ENCODE data around the gene CCNI2. TPM values are rescaled to one million over a fixed set of nuclear protein-coding genes. Genes with fewer than 3 reads are reported as not detected.

CCNI2 gene
- total and polyA plus RNA-seq, 9 of the 15 experiments (the other 6 are each of a cell fraction or from before 2014, with no cell fraction given) = 0.05 to 1.7 (median 0.81) TPM; not detected in 5

DNA sequence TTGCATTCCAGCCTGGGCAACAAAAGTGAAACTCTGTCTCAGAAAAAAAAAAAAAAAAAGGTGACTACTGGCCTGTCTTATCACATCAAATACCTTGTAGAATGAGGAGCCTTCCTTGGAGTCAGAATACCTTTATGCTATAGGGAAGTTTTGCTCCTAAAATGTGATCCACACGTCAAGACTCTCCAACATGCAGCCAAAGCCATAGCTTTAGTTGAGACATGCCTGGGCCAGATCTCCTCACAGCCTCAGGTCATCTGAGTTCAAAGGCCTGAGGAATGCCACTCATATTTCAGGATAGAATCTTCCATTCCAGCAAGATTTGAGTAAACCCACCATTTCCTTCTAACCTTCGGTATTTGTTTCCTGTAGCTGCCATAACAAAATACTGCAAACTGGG lies 52.2 kb downstream of the CCNI2 start (continued):
- TF ChIP-seq RAD51 (IDR thresholded peaks at IDR 0.05; ENCODE audit: borderline replicate concordance, low read depth) (no peak), ADNP (tag; IDR thresholded peaks at IDR 0.05) (no peak), SRSF9 (IDR thresholded peaks at IDR 0.05; ENCODE audit: borderline replicate concordance, low read depth, low read length) (no peak), SMAD2 (IDR thresholded peaks at IDR 0.05; ENCODE audit: low read depth, low read length) (no peak), ZNF311 (CRISPR knock-in tag; IDR thresholded peaks at IDR 0.05) (no peak)
- TF ChIP-seq, protein P1, sequence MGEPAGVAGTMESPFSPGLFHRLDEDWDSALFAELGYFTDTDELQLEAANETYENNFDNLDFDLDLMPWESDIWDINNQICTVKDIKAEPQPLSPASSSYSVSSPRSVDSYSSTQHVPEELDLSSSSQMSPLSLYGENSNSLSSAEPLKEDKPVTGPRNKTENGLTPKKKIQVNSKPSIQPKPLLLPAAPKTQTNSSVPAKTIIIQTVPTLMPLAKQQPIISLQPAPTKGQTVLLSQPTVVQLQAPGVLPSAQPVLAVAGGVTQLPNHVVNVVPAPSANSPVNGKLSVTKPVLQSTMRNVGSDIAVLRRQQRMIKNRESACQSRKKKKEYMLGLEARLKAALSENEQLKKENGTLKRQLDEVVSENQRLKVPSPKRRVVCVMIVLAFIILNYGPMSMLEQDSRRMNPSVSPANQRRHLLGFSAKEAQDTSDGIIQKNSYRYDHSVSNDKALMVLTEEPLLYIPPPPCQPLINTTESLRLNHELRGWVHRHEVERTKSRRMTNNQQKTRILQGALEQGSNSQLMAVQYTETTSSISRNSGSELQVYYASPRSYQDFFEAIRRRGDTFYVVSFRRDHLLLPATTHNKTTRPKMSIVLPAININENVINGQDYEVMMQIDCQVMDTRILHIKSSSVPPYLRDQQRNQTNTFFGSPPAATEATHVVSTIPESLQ (CRISPR knock-in tag; IDR thresholded peaks at IDR 0.05) = no peak

DNA sequence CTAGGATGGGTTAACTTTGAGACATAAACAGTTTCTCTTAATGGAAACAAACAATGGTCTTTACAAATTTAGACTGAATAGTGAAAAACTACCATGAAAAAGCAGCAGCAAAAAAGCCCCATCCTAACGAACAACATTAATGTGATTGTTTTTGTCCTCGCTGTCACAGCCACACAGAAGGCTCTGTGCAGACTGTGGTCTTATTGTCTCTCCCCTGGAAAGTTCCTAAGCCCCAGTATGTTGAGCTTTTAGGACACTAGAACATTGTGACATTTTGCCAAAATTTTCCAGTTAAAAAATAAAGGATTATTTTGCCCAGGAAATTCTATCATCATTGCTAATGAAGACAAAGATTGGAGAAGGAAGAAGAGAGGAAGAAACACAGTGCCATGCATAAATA lies 53.3 kb downstream of the CCNI2 start:
- H3K27ac ChIP-seq (ENCODE audit: extremely low read depth, low read depth, low read length) = no peak overlapping the region
- no peaks in the 10 kb centered on the region for H3K27me3 ChIP-seq (ENCODE audit: control insufficient read depth in 2 of 2, insufficient read depth in 2 of 2, low read length in 2 of 2)
- no peak for FAIRE-seq
- WGBS (ENCODE audit: insufficient coverage, low coverage, missing lambda C conversion rate) = 49% methylated on average over 2 of the region's 2 CpGs
- peak overlapping the region; percentile 81 for H2AFZ ChIP-seq (ENCODE audit: low read depth, low read length)
- in situ Hi-C loops (cut with MboI) (no loop called here), intact Hi-C loops (cut with micrococcal nuclease) (loop anchor here (5.0 kb wide), 1 partner anchor 43 kb away; no protein-coding TSS in a partner anchor)
- ChIA-PET POLR2A (interaction anchor here (0.9 to 1.9 kb wide), 7 partner anchors 9 to 20 kb away, joined by 3 to 7 read pairs (median 4); no protein-coding TSS in a partner anchor), CTCF (ENCODE audit: low intra/inter-chr PET ratio) (no interaction called here)
- ATAC-seq = no peak
- H3K4me1 ChIP-seq (replicated peaks in 1 of 2; ENCODE audit: control insufficient read depth in 2 of 2, insufficient read depth in 2 of 2, low read length in 2 of 2) = no peaks in the 10 kb centered on the region; a peak in 2 of 5 replicates
- H4K20me1 ChIP-seq (replicated peaks; ENCODE audit: control insufficient read depth, insufficient read depth, low read length) = no peaks in the 10 kb centered on the region
- no TSS peak for BruUV-seq (replicated peaks)
- no peaks in the 10 kb centered on the region; the same call in 1 of the 2 replicates for H3K9me3 ChIP-seq (replicated peaks; ENCODE audit: control insufficient read depth, insufficient read depth, low read depth, low read length)
- H3K79me2 ChIP-seq (ENCODE audit: control insufficient read depth, insufficient read depth, low read length) = no peaks in the 10 kb centered on the region
- TF ChIP-seq ZNF212 (CRISPR knock-in tag; IDR thresholded peaks at IDR 0.05) (no peak), RUNX1 (IDR thresholded peaks at IDR 0.05; ENCODE audit: low read depth) (no peak), MTA1 (IDR thresholded peaks at IDR 0.05; ENCODE audit: borderline replicate concordance) (no peak), TCF3 (CRISPR knock-in tag; IDR thresholded peaks at IDR 0.05) (no peak)
- TF ChIP-seq, protein P2, sequence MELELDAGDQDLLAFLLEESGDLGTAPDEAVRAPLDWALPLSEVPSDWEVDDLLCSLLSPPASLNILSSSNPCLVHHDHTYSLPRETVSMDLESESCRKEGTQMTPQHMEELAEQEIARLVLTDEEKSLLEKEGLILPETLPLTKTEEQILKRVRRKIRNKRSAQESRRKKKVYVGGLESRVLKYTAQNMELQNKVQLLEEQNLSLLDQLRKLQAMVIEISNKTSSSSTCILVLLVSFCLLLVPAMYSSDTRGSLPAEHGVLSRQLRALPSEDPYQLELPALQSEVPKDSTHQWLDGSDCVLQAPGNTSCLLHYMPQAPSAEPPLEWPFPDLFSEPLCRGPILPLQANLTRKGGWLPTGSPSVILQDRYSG (tag; conservative IDR thresholded peaks at IDR 0.05; ENCODE audit: low read depth) = no peak
- H3K9me1 ChIP-seq (ENCODE audit: control insufficient read depth, insufficient read depth, low read length) = no peaks in the 10 kb centered on the region
- no peak overlapping the region for H3K4me2 ChIP-seq (ENCODE audit: insufficient read depth, low read length)
- H3K9ac ChIP-seq (ENCODE audit: insufficient read depth in 1 of 2, low read depth in 2 of 2, low read length in 2 of 2) = no peak overlapping the region
- H3K36me3 ChIP-seq (ENCODE audit: control insufficient read depth, insufficient read depth, low read length) = no peaks in the 10 kb centered on the region
- no peak overlapping the region for H3K4me3 ChIP-seq
- no peak for DNase-seq (ENCODE audit: extremely low read depth in 1 of 4, low spot score in 3 of 4)

Data from K562 (cell line).